ENCODE results near the gene ELP5.

ELP5 gene

GRCh38 chr17:7258731-7259554 lies 6.9 kb downstream of the ELP5 start:
- peak; percentile 29 for DNase-seq (ENCODE audit: low read depth)
- no peak for TF ChIP-seq CTCF (conservative IDR thresholded peaks at IDR 0.05; ENCODE audit: low read depth, low read length)
- H3K4me3 ChIP-seq (ENCODE audit: low read depth, low read length), result no peak overlapping the region

GRCh38 chr17:7259555-7259889 lies 7.5 kb downstream of the ELP5 start:
- TF ChIP-seq CTCF (conservative IDR thresholded peaks at IDR 0.05; ENCODE audit: low read depth, low read length), result no peak
- no peak for DNase-seq (ENCODE audit: low read depth)
- H3K4me3 ChIP-seq (ENCODE audit: low read depth, low read length), result no peak overlapping the region

- H3K4me3 ChIP-seq (ENCODE audit: low read depth, low read length), result no peak overlapping the region
- TF ChIP-seq CTCF (conservative IDR thresholded peaks at IDR 0.05; ENCODE audit: low read depth, low read length), result no peak
- no peak for DNase-seq (ENCODE audit: low read depth)
Observed at GRCh38 chr17:7260151-7260550, 8.1 kb downstream of the ELP5 start.

GRCh38 chr17:7260651-7261378 lies 8.8 kb downstream of the ELP5 start:
- DNase-seq (ENCODE audit: low read depth), result no peak
- H3K4me3 ChIP-seq (ENCODE audit: low read depth, low read length), result peak overlapping the region; percentile 50
- no peak for TF ChIP-seq CTCF (conservative IDR thresholded peaks at IDR 0.05; ENCODE audit: low read depth, low read length)

- TF ChIP-seq CTCF (conservative IDR thresholded peaks at IDR 0.05; ENCODE audit: low read depth, low read length), result no peak
- H3K4me3 ChIP-seq (ENCODE audit: low read depth, low read length), result peak overlapping the region; percentile 50
- no peak for DNase-seq (ENCODE audit: low read depth)
Observed at GRCh38 chr17:7261379-7262191, 9.6 kb downstream of the ELP5 start.

GRCh38 chr17:7262192-7262934 lies 10.3 kb downstream of the ELP5 start, which contains the start of gene CLDN7:
Gene CLDN7 (minus strand): TSS chr17:7262478. CDS start chr17:7262043, 435 bp downstream.
- no peak for DNase-seq (ENCODE audit: low read depth)
- peak within 1 kb of the TSS; percentile 50 for H3K4me3 ChIP-seq (ENCODE audit: low read depth, low read length)
- no peak for TF ChIP-seq CTCF (conservative IDR thresholded peaks at IDR 0.05; ENCODE audit: low read depth, low read length)

All from choroid plexus epithelial cell (primary cell).